ENCODE data around the gene RAB7B. TPM values are rescaled to one million over a fixed set of nuclear protein-coding genes. Genes with fewer than 3 reads are reported as not detected.

The RAB7B gene
- total RNA-seq, 1 donor from 2014 or later: not detected

GRCh38 chr1:205927247-205927646 lies 75.9 kb downstream of the RAB7B start:
- Histone ChIP-seq H3K4me2 (no peak overlapping the region), H3K27ac (no peak overlapping the region), H4K20me1 (ENCODE audit: low read depth) (no peaks in the 10 kb centered on the region), H3K9ac (no peak overlapping the region), H3K27me3 (no peaks in the 10 kb centered on the region), H3K4me3 (no peak overlapping the region), H3K9me3 (ENCODE audit: low read depth) (no peaks in the 10 kb centered on the region), H3K36me3 (no peaks in the 10 kb centered on the region), H3F3A (ENCODE audit: low read depth) (no peaks in the 10 kb centered on the region), H2AFZ (replicated peaks) (no peak overlapping the region), H3K79me2 (ENCODE audit: low read depth) (no peaks in the 10 kb centered on the region), H3K4me1 (no peaks in the 10 kb centered on the region)
- DNase-seq (ENCODE audit: low spot score): no peak
- Mint-ChIP-seq H3K9me3 (no peaks in the 10 kb centered on the region), H3K27me3 (ENCODE audit: insufficient read depth, low read depth) (peaks cover 15% of the 10 kb centered on the region), H3K36me3 (no peaks in the 10 kb centered on the region), H3K27ac (peak overlapping the region; percentile 19), H3K4me1 (peaks cover 37% of the 10 kb centered on the region), H3K4me3 (no peak overlapping the region)
- TF ChIP-seq EZH2 (IDR thresholded peaks at IDR 0.05) (no peak), EZH2phosphoT487 (IDR thresholded peaks at IDR 0.05) (no peak), CTCF (IDR thresholded peaks at IDR 0.05) (no peak)

Other genes starting within 250 kb of the RAB7B start
- 3.8 and 6.0 TPM in 2 replicates for gene RAB29, start 227.9 kb downstream of the RAB7B start, total RNA-seq (ENCODE audit: low replicate concordance)
- 10.4 and 15.8 TPM in 2 replicates for gene SLC41A1, start 190.2 kb downstream of the RAB7B start, total RNA-seq (ENCODE audit: low replicate concordance)
- not detected in 2 replicates for gene PM20D1, start 153.3 kb downstream of the RAB7B start, total RNA-seq (ENCODE audit: low replicate concordance)
- gene SLC26A9, start 59.9 kb downstream of the RAB7B start, total RNA-seq (ENCODE audit: low replicate concordance): not detected in 2 replicates
- gene CTSE, start 20.5 kb upstream of the RAB7B start, total RNA-seq (ENCODE audit: low replicate concordance): not detected in 2 replicates
- not detected in 2 replicates for gene RHEX, start 49.8 kb upstream of the RAB7B start, total RNA-seq (ENCODE audit: low replicate concordance)
- gene AVPR1B, start 114.0 kb upstream of the RAB7B start, total RNA-seq (ENCODE audit: low replicate concordance): not detected in 2 replicates
- gene FAM72A, start 199.4 kb upstream of the RAB7B start, total RNA-seq (ENCODE audit: low replicate concordance): 24.6 and 36.2 TPM in 2 replicates
- 88.4 and 89.9 TPM in 2 replicates for gene SRGAP2, start 200.1 kb upstream of the RAB7B start, total RNA-seq (ENCODE audit: low replicate concordance)

All from neural progenitor cell (in vitro differentiated cells).